Stimulated activated CD8-positive, alpha-beta memory T cell treated with anti-CD3 and anti-CD28 coated beads, Interleukin-12 subunit alpha, Interleukin-12 subunit beta, amount 100 ng/mL, for 1 hour (primary cell): Measurements from ENCODE around the gene STK40.

Source experiments
- DNase-seq: peaks from one replicate; pipeline ENCODE4 v3.0.0-alpha.2; 2020; ENCODE audit warnings: low read depth

The STK40 gene

DNA sequence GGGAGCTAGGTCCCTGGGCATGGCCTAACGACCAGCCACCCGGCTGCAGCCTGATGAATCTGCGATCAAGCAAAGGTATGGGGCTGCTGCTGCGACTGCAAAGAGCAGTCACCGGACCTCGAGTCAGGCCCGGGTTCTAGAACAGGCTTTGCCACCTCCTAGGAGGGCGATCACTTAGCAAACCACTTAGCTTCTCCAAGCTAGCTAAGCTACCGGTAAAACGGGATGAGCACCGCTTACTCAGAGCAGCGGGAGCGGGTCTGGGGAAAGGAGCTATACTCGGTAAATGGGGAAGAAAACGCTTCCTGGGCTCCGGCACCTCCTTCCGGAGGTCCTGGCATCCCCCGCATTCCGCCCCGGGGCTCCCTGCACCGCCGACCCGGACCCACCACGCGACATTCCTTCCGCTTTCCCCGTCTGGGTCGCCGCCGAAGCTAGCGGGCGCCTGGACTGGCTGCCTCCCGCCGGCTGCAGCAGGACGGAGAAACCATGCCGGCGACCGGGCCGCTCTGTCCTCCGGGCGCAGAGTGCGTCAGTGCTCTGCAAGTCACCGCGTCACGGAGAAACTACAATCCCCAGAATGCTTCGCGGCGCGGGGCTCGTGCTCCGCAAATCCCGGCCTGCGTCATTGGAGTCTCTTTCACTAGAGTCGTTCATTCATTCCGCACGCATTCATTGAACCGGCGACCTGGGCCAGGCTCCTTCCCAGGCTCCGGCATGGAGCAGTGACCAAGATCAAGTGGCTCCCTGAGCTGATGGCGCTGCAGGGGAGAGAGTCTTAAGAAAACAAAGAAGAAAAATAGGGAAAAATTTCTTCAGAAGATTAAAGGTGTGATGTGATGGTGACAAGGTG, 11.9 kb upstream of the STK40 start, which contains the start of gene LSM10:
Gene LSM10 (minus strand): TSS at position 531 of the 853 bp plus-strand sequence. CDS start 3,779 bp downstream, outside the sequence.
- peak; percentile 82 for DNase-seq

DNA sequence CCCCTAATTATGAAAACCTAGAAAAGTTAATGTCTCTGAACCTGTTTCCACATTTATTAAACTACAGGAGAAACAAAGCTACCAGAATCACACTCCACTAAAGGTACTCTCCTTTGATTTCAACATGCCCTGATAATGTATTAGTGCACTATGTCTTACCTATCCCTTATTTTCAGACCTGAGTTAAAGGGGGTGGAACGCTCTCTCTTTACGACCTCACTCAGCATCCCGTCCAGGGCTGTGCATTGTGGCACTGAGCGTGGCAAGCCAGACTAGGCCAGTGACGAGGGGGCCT, 11.3 kb upstream of the STK40 start:
- DNase-seq: no peak

DNA sequence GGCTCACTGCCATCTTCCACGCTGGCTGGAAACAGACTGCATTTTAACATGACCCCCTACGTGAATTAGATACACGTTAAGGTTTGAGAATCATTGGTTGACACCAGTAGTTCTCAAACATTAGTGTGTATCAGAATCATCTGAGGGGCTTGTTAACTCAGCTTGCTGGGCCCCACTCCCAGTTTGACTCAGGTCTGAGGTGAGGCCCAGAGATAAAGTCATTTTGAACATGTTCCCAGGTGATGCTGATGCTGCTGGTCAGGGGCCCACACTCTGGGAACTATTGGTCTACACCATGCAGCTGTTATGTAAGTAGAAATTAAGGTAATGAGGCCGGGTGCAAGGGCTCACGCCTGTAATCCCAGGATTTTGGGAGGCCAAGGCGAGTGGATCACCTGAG, 10.6 kb upstream of the STK40 start:
- no peak for DNase-seq

DNA sequence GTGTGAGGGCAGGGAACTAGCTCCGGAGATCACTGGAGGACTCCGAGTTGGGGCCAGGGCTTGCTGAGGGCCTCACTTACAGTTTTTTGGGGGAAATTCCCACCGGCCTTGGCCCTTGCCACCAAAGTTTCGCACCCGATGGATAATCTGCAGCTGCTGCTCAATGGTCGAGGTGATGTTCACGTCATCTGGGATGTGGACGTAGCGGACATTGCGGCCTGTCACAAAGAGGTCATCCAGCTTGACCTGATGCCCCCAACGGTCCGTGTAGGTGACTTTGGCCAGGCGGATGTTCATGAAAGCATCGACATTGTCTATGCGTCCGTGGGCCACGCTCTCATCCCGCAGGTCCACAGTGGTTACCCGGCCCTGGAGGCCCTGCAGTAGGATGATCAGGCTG, 8.0 kb upstream of the STK40 start:
- no peak for DNase-seq

DNA sequence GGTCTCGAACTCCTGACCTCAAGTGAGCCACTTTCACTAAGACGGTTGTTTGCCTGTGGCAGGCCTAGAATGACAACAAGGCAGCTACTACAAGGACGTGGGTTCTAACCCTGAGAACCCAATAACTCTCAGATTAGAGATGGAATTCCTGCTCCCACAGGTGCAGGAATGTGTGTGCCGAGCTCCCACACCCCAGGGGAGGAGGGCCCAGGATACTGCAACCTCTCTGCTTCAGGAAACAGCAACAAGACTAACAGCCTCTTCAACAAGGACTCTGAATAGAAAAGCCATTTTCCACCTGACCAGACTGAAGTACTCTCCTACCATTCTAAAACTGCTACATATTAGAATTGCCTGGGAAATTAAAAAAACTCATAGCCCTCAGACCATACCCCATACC, 7.1 kb upstream of the STK40 start:
- DNase-seq: no peak

DNA sequence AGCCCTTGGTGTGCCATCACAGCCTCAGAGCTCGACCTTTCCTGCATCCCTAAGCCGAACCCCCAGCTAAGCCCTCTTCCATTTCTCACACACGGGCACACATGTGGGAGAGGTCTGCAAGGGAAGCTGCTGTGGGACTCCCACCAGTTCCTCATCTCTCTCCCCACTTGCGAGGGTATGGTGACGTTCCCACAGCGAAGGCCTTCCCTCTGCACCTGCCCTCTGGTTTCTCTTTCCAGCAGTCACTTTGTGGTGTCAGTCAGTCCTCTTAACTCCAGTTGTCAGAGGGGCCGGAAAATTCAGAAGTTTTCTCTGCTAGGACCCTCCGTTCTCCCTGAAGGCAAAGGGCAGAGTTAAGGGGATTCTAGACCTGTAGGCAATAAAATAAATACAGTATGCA, 5.5 kb upstream of the STK40 start:
- DNase-seq: no peak

DNA sequence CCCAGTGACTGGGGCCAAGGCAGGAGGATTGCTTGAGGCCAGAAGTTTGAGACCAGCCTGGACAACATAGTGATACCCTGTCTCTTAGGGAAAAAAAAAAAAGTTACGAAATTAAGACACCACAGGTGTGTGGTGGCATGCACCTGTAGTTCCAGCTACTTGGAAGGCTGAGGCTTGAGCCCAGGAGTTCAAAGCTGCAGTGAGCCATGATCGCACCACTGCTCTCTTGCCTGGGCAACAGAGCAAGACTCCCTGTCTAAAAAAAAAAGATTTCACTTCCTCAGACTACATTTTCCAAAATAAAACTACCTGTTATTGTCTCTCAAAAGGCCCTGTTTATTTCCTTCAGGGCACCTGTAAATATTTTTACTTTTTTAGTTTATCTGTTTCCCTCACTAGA, 4.7 kb upstream of the STK40 start:
- no peak for DNase-seq

DNA sequence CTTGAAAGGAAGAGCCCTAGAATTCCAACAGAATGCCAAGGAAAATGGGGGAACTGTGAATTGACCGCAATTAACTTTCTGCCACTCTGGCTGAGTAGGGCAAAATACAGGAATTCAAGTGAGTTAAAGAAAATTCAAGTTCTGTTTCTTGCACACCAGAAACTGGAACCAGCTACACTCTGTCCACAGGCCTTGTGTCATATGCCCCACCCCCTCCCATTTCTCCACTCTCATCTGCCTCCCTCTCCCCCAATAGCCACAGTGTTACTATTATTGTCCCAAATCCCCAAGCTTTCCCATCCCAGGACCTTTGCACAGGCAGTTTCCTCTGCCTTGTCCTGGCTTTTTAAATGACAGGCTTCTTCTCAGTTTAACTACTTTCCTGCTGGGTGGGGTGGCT, 4.3 kb upstream of the STK40 start:
- DNase-seq: no peak

DNA sequence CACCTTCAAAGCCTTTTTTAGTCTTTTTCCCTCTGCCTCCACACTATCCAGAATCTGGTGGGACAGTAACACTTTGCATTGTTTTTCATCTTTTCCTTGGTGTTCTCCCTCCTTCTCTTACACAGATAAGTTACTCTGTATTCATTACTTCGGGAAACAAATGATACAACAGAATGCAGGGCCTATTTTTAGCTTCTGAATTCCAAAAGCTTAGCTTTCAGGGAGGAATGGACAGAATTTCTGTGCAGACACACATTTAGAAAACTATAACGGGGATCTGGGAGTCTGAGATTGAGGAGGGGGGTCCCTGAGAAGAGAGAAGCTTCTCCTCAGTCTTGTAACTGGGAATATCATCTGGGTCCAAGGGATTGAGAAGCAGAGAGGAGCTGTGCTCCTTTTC, 3.5 kb upstream of the STK40 start:
- no peak for DNase-seq

DNA sequence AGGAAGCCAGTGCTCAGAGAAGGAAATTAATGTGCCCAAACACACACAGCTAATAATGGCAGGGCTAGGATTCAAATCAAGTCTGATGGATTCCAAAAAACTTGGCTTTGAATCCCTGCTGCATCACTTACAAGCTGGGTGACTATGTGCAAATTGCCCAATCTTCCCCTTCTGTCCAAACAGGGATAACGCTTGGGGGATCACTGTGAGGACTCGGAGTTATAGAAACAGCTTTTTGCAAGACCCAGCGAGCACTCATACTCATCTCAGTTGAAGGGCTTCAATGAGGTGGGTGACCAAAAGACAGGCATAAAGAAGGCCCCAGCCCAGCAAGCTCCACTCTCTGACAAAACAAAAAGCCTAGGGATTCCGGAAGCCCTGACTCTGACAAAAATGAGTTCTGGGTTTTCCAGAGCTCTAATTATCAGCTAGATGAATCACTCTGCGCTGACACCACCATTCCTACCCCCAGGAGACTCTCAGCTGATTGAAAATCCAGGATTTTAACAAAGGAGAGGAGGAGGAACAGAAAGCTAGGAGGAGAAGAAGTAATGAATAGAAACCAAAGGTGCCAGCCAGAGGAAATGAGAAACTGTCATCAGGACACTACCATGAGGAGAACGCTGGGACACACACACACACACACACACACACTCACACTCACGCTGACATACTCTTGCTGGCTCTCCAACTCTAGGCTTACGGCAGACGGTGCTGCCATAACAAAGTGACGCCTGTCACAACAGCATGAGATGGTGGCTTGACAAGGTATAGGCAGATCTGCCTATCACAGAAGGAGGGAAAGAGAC, 1.6 kb upstream of the STK40 start:
- no peak for DNase-seq

DNA sequence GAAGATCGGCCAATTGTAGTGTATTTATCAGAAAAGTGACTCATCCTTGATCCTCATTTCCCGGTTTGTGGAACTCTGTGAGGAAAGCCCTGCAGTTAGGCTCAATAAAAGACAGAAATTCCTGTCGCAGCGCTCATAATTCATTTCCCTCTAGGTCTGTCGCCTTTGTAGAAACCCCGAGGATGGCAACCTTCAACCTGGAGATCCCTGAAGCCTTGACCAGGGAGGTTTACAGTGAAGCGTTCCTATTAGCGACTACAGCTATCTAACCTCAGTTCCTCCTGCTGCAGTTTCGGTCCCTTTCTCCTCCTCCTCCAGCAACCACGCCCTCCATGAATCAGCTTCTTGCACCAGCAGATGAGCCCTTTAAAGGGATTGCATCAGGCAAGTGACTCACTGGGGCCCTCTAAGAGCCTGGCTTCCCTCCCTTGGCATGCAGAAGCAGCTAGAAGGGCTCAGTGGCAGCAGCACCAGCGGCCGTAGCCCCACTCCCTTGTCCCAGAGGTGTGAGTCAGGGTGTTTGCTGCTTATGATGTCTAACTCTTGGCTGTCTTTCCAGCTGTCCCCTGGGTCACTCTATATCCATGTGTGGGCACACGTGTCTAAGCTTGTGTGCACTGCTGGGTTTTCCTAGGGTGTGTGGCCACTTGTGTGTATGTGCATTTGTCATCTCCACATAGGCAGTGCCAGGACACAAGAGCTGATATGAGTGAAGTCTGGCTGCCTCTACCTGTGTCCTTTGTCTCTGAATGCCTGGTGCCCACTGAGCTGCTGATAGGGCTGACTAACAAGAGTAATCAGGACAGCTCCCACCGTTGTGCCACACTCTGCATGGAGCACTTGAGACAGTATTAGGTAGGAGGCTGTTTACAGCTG, 779 bp upstream of the STK40 start:
- DNase-seq: peak; percentile 80

DNA sequence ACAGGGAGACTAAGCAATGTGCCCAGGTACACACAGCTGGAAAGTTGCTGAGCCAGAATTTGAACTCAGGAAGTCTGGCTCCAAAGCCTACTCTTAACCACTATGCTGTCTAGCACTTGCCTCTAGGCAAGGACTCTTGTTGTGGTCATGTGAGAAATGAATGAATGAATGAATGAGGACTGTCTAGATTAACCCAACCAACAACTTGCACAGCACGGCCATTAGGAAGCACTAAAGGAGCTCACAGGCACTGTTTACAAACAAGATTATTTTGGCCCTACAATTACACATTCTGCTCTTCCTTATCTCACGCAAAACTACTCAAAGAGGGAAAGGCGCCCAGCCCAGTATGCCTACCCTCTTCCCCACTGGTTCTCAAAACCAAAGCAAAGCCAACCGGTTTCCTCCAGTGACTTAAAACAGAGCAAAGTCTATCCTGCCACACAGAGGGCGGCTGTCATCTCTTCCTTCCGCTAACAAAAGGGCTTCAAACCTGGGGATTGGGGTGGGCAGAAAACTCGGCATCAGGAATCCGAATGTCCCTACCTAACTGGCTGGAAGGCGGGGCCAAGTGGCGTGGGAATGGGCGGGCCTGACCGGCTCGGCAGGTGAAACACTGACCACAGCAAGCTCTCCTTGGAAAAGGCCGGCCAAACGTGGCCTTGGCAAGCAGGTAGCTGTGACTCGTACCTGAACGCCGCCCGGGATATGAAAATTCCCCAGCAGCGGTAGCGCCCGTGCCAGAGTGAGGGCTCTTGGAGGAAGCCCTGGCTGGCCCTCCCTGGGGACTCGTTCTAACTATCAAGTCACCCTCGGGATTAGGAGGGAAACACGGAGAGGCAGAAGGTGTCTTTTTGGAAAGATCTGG, 948 bp downstream of the STK40 start:
- no peak for DNase-seq

DNA sequence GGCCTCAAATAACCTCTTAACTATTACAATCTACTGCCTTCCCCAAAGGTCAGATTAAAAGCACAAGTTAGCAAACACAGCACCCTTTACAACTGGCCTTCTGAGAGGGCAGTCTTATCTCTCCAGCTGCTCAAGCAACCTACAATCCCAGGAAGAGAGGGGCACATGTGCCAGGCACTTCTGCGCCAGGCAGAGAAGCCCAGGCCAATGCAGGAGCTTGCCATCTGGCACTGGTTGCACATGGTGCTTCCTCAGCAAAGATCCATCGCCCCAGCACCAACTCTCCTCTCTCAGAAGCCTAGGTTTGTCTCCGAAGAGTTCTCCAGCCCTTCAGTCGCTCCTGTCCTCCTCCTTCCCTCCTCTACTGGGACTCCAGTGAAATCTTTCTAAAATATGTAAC, 2.5 kb downstream of the STK40 start:
- no peak for DNase-seq

DNA sequence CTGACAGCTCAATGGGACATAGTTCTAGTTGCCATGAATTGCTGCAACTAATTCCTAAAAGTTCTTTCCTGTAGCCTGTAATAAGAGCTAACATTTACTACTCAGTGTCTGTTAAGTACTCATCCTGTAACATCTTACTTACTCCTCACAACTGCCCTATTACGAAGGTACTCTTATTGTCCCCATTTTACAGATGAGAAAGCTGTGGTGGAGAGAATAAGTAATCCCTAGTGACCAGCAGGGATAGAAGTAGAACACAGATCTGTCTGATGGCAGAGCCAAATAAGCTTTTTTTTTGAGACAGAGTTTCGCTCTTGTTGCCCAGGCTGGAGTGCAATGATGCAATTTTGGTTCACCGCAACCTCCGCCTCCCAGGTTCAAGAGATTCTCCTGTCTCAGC, 3.1 kb downstream of the STK40 start:
- no peak for DNase-seq

DNA sequence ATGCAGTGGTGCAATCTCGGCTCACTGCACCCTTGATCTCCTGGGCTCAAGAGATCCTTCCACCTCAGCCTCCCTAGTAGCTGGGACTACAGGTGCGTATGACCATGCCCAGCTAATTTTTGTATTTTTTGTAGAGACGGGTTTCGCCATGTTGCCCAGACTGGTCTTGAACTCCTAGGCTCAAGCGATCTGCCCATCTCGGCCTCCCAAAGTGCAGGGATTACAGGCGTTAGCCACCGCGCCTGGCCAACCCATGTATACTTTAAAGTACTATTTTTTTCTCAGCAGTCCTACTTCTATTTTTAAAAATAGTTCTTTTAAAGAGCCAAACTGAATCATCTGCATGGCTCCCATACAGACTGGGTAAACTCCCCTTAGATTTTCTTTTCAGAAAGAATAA, 3.5 kb downstream of the STK40 start:
- no peak for DNase-seq

DNA sequence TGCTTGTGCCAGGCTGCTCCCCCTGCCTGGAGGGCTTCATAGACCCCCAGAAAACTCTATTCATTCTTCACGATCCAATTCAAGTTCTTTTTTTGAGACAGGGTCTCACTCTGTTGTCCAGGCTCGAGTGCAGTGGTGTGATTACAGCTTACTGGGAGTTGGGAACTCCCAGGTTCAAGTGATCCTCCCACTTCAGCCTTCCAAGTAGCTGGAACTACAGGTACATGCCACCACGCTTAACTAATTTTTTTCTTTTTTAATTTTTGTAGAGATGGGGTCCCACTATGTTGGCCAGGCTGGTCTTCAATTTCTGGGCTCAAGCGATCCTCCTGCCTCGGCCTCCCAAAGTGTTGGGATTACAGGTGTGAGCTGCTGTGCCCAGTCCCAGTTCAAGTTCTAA, 4.3 kb downstream of the STK40 start:
- no peak for DNase-seq

DNA sequence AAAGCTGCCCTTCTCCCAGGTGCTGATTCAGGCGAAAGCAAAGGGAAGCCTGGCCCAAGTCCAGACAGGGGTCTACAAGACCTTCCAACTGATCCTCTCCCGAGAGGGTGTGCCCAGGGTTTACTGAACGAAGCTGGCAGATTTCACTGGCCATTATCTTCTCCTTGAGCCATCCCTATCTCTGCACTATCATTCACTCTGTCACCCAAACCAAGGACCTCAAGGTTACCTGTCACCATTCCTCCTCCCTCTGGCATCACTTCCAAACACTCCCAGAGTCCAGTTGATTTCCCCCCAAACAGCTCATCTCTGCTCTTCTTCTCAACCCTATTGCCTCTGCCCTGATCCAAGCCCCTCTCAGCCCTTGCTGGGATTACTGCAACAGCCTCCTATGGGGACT, 4.9 kb downstream of the STK40 start:
- no peak for DNase-seq

DNA sequence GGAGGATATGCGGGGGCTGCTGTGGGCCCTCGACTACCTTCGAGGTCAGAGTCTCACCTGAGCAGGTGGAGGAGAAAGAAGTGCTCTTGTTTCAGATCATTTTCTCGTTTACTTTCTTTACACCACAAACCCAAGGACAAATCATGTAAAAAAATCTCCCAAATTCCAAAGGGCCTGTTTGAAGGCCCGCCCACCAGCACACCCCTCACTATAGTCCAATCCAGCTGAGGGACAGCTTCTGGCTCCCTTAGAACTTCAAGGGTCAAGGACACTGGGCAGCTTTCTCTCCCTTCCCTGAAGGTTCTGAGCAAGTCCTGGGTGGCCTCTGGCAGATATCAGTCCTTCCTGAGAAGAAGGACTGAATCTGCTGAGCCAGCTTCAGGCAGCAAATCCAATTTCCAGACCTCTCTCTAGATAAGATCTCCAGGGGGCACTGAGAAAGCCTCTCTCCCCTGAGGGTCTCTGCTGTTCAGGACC, 5.5 kb downstream of the STK40 start:
- DNase-seq: no peak

DNA sequence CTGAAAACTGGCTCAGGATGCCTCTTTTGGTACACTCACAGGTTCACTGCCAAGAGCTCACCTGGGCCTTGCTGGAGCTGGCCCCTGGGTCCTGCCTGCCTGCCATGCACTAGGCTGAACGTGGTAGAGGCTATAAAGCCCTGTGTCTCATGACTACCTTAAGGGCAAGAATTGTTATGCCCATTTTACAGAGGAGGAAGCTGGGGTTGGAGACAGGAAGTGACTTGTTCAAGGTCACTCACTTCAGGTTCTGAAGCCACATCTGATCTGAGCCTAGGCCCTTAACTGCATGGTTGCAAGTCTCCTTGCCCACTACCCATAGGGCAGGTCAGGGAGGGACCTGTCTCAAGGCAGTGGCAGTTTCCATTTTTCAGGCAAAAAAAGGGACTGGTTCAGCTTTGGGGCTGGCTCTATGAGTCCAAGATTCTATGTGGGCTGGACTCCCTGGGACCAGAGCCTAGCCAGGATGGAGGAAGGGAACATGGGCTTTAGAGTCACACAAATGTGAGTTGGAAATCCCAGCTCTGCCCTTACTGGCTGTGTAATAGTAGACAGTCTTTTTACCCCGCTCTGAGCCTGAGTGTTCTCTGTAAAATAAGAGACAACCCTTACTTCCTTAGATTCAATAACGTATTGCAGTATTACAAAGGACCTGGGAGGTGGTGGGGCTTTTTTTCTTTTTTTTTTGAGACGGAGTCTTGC, 7.8 kb downstream of the STK40 start:
- no peak for DNase-seq

DNA sequence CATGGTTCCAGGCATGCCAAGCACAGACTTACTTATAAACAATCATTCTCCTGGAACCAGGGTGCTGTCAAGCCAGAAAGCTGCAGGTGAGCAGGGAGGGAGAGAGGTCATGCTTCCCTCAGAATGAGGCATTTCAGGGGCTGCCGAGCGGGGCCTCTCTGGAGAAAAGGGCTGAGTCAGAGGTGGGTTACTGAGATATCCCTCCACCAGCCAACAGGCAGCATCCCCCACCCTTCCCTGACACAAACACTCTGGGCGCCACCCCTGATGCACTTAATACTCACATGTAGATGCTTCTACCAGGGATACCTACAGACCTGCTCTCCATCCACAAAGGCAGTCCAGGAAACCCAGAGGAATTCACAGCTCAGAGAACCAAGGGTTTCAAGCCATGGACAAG, 13.1 kb downstream of the STK40 start:
- no peak for DNase-seq
